HS-27A (cell line): ENCODE results near the gene DNAJC2.

Experiments used
- DNase-seq: peaks from one replicate; pipeline ENCODE4 v3.0.0-alpha.2; 2012; ENCODE audit warnings: low read depth, missing footprints

The DNAJC2 gene

GRCh38 chr7:103344453-103345149 is at the start of gene DNAJC2:
Gene DNAJC2, minus strand, starts transcription at chr7:103344767. Its CDS starts 145 bp downstream, at chr7:103344622.
- DNase-seq: peak; percentile 49

DNA sequence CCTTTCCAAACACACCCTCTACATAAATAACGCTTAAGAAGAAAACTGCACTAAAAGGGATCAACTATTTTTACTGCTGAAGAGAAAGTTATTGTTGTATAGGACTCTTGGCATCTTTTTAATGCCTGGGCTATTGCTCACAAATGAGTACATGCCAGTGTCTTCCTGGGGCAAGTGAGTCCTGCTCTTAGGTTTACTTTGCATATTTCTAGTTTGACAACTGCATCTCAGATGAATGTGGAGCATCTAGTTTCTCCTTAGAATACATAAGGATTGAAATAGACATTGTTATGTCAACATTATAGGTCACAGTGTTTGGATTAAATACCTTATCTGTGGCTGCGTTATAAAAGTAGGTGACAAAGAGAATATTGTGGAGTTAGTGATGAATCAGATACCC is 47.4 kb upstream of the DNAJC2 start:
- DNase-seq: no peak

DNA sequence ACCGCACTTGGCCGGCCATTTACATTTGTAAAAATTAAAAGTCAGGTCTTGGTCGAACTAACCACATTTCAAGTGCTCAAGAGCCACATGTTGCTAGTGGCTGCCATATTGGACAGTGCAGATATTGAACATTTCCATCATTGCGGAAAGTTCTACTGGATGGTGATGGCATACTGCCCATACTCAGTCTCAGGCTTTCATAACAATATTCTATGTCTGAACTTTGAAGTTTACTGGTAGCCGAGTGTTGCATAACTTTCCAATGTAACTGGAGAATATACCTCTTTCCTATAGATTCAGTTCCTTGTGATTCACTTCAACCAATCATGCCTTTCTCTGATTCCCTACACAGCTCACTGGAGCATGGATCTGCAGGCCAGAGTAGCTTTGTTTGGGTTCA is 46.6 kb upstream of the DNAJC2 start:
- no peak for DNase-seq

GRCh38 chr7:103389263-103389662 is 44.7 kb upstream of the DNAJC2 start:
- no peak for DNase-seq

DNA sequence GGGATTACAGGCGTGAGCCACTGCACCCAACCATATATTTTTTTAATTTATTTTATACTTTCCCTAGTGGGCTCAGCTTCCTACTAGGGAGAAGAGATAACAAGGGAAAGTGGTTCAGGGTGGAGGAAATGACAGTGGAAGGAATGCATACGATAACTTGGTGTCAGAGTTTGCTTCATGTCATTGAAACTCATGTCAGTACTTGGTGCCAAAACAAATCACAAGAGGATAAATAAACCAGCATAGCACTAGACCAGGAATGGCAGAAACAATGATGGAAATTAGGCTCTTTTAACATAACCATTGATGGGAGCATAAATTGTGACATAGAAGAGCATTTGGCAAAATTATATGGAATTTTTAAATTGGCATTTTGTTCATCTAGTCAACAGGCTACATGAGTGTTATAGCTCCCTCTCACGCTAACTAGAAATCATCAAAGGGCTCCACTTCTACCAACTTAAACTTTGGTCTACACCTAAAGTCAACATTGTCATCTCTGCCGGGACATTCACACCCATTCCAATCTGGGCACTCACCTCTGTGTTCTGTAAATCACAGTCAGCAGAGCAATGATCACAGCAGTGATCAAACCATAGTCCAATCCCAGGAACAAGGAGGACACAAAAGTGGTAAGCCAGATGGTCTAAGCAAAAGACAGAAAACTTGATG is 44.0 kb upstream of the DNAJC2 start:
- DNase-seq: no peak

DNA sequence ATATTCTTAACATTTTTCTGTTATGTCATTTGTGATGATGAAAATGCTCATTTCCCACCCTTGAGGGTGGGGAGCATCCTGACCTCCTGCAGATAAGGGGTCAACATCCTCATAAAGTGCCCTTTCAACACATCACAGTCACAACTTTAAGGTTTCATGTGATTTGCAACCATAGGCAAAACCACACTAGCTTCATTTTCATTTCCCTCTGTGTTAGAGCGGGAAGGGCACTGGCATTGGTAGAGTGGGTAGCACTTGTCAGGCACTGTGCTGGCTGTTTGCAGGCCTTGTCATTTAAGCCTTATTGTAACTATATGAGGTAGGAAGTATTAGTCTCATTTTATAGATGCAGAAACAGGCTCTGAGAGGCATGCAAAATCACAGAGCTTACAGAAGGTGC is 42.7 kb upstream of the DNAJC2 start:
- no peak for DNase-seq

GRCh38 chr7:103382032-103382402 is 37.5 kb upstream of the DNAJC2 start:
- DNase-seq: no peak

DNA sequence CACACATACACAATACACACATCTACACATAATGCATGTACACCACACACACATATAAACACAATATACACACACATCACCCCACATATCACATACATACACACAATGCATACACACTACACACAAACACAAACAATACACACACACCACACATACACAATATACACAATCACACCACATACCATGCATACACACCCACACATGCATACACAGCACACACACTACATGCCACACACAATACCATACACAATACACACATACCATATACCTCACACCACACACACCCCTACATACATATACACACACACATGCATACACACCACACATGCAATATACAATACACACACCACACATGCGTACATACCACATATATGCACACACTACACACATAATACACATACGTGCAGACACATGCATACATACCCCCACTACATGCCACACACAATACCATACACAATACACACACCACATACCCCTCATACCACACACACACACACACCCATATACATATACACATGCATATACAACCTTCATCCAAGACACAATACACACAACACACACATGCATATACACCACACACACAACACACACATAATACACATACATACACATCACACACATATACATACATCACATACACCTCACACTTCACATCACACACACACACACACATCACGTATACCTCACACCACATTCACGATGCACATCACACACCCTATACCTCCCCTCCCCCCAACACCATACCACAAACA is 36.9 kb upstream of the DNAJC2 start:
- no peak for DNase-seq

GRCh38 chr7:103380395-103381191 is 36.0 kb upstream of the DNAJC2 start:
- no peak for DNase-seq

DNA sequence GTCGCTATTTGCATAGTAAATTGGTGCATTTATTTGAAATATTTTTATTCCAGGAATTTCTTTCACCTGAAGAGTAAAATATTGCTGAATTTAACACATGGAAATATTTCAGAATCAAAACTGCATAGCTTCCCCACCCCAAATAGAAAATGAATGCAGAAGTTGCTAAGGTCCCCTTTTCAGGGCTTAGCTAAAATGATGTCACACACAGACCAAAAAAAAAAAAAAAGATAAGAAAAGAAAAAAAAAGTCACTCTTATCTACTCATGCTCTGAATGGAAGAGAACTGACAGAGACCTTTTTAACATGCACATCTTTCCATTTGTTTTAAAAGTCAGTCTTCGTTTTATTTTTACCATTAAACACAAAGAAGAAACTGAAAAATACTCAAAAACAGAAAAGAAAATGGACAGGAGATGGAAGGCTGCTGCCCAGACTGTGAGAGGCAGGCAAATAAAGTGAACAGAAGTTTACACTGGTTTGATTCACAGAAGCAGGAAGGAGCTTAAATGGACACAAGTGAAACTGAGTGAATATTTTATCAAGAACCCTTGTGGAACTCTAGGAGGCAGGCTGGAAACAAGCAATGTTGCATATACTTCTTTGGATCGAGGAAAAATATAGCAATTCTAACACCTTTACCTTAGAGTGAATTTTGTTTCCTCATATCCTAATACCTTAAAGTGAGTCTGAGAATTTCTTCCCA is 34.9 kb upstream of the DNAJC2 start:
- DNase-seq: no peak

- DNase-seq: no peak
These were observed 29.5 kb upstream of the DNAJC2 start for GRCh38 chr7:103373866-103374643.

DNA sequence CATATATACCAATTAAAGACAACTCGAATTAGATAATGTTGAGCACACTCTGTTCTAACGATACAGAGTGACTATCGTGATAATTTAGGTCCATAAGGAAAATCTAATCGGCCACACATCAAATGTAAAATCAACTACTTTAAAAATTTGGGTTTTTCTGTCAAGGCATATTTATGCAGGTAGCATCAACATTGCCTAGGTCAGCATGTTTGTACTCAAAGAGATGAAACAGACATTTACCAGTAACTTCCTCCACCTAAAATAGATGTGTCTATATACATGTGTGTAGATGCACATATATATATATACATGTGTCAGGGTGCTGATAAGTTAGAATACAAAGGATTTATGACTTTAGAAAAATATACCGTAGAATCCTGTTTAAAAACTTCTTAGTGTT is 24.9 kb upstream of the DNAJC2 start:
- DNase-seq: no peak

DNA sequence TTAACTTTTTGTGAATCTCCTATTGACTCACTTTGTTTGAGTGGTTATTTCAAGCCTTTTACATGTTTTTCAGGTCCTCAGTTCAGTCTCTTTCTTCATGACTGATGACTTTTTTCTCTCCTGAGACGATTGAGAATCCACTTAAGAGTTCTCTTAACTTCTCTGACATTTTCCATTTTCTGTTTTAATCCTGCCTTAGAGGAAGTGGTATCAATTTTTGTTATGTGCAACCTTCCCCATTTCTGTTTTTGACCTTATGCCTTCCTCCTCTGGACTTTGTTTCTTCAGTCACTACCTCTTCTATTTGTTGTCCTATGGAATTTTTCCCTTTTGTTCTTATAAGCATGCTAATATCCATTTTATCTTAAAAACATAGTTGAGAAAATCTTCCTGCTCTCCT is 5.2 kb upstream of the DNAJC2 start:
- no peak for DNase-seq

DNA sequence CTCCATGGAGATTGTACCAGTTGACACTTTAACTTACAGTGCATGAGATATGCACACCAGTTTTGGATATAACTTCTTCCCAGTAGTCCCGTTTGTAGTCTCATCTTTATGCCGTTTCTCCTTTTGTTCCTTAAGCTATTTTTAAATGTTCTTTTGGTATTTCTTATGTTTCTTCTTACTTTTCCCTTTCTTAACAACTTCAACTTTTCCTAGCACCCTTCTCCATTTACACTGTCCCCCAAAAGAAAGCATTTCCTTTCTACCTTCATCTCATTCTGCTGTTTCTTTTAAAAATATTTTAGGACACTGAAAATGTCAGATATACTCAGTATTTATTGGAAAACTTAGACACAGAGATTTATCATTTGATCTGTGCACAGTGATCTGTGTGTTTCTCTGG is 4.4 kb upstream of the DNAJC2 start:
- no peak for DNase-seq

DNA sequence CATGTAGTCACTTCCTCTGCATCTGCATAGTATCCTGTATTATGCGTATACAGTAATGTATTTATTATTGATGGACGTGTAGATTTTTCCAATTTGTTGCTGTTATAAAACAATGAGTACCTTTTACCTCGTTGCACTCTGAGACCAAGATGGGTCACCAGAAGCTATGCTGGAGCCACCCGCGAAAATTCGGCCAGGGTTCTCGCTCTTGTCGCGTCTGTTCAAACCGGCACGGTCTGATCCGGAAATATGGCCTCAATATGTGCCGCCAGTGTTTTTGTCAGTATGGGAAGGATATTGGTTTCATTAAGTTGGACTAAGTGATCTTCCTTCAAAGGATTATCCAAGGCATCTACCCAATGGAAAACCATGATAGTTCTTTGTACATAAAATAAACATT is 3.9 kb upstream of the DNAJC2 start:
- no peak for DNase-seq

DNA sequence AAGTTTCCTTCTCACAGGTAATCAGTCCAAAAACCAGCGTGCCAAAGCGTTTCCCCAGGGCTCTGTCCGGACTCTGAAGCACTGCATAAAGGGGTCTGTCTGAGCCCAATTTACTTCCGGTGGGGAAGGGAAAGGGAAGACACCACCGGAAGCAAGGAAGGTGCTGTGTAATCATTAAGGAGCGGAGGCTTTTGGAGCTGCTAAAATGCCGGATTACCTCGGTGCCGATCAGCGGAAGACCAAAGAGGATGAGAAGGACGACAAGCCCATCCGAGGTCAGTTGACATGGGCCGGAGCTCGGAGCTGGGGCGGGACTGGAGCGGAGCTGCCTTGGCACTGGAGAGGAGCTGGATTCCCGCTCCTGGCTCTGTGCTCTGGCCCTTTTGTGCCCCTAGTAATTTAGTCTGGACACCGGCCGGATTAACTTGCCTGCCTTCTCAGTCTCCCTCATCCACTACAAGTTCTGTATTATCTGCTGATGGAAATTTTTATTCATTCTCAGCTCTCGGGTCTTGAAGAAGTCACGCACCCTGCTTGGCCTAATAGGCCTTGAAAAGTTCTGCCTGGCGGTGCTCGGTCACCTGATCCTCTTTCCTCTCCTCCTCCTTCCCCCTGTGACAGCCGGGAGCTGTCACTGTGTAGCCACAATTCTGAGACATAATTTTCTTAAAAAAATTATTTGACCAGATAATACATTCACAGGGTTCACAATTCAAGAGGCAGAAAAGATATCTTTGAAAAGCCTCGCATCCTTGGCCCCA is 3.1 kb upstream of the DNAJC2 start, which contains the start of gene PSMC2:
PSMC2 (plus strand) TSS at position 137 of the 761 bp plus-strand sequence; CDS start at position 206, 69 bp downstream.
- peak; percentile 62 for DNase-seq

- no peak for DNase-seq
These were observed 1.8 kb upstream of the DNAJC2 start for GRCh38 chr7:103346396-103346795.

GRCh38 chr7:103343758-103344452 is 662 bp downstream of the DNAJC2 start:
- DNase-seq: no peak

DNA sequence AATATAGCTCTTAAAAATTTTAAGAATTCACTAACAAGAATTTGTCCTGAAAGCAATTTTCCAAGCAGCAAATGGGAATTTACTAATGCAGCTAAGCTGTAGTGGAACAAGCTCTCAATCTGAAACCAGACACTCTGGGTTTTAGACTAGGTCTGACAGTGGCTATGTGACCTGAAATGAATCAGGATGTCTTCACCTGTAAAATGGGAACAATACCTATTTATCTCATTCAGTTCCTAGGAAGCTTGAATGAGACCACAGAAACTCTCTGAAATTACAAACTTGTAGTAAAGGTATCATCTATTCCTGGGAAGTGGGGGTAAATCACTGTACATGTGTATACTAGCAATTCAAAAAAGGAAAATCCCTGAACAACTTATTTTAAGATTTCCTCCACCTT is 1.2 kb downstream of the DNAJC2 start:
- DNase-seq: no peak
